GM12874 (cell line): ENCODE measurements around the gene GUCA2B.

ENCODE experiments used
- CTCF ChIP-seq: IDR thresholded peaks from 2 replicates; pipeline ENCODE4 v1.5.1; 2011; ENCODE audit warnings: low read depth, mild to moderate bottlenecking, control low read depth, low read length, moderate library complexity; ENCODE audit not compliant: insufficient read depth

Gene GUCA2B

GRCh38 chr1:42142894-42143675 lies 10.1 kb upstream of the GUCA2B start:
- no peak for TF ChIP-seq CTCF

- no peak for TF ChIP-seq CTCF
Measured at GRCh38 chr1:42143896-42144710, 9.1 kb upstream of the GUCA2B start.

GRCh38 chr1:42144711-42145388 lies 8.4 kb upstream of the GUCA2B start:
- TF ChIP-seq CTCF = no peak; the same call in 1 of the 2 replicates

- TF ChIP-seq CTCF = no peak
Measured at GRCh38 chr1:42145389-42145716, 7.9 kb upstream of the GUCA2B start.

- TF ChIP-seq CTCF = no peak
Measured at GRCh38 chr1:42145764-42146625, 7.2 kb upstream of the GUCA2B start.

GRCh38 chr1:42146626-42147320 lies 6.4 kb upstream of the GUCA2B start:
- TF ChIP-seq CTCF = peak; percentile 91
